ENCODE measurements around the gene ADCY5.

GRCh38 chr3:123319760-123320159, 129.1 kb downstream of the ADCY5 start:
- TF ChIP-seq REST (IDR thresholded peaks at IDR 0.05; ENCODE audit: insufficient read depth in 1 of 2, low read depth in 2 of 2, low read length in 2 of 2) = no peak
- TF ChIP-seq POLR2AphosphoS5 (IDR thresholded peaks at IDR 0.05; ENCODE audit: low read depth, low read length) = no peak
- no peak for TF ChIP-seq TAF1 (IDR thresholded peaks at IDR 0.05; ENCODE audit: borderline replicate concordance, insufficient read depth, low read length)

All from PFSK-1 (cell line).